NCI-H82 (cell line): ENCODE measurements around the gene CEACAM19.
"Not testable (repeated sequence)": the region's sequence is repeated elsewhere in the genome, so short reads cannot be mapped to it uniquely, and the experiment has no call there.

Experiments used
- DNase-seq: peaks from one replicate; lab custom pipeline; 2025; lab: John Stamatoyannopoulos, UW

CEACAM19 gene

DNA sequence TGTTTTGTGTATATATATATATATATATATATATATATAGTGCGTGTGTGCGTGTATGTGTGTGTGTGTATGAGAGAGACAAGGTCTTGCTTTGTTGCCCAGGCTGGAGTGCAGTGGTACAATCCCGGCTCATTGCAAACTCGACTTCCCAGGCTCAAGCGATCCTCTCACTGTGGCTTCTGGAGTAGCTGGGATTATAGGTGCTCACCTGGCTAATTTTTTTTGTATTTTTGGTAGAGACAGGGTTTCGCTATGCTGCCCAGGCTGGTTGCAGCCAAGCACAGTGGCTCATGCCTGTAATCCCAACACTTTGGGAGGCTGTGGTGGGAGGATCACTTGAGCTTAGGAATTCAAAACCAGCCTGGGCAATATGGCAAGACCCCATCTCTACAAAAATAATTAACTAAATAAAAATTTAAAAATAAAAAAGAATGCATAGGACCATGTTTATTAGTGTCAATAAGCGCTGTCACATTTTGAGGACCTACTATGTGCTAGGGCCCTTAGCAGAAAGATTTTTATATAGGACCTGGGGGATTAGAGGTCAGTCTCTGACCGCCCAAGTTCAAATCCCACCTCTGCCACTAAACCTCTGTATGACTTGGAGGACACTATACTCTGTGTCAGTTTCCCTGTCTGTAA, 25.8 kb upstream of the CEACAM19 start:
- DNase-seq, result no peak

DNA sequence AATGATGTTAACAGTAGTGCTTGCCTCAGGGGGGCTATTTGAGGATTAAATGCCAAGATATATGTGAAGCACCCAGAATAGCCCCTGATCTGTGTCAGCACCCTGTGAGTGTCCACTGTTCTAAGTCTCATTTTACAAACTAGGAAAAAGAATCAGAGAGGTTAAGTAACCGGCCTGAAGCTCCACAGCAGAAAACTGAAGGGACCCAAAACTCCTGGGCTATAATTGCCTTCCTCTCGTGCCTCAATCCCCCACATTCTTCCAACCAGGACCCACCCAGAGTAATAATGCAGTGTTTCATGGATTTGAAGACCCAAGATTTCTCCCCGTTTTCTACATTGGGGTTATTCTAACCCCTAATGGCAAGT, 25.2 kb upstream of the CEACAM19 start:
- DNase-seq, result no peak

DNA sequence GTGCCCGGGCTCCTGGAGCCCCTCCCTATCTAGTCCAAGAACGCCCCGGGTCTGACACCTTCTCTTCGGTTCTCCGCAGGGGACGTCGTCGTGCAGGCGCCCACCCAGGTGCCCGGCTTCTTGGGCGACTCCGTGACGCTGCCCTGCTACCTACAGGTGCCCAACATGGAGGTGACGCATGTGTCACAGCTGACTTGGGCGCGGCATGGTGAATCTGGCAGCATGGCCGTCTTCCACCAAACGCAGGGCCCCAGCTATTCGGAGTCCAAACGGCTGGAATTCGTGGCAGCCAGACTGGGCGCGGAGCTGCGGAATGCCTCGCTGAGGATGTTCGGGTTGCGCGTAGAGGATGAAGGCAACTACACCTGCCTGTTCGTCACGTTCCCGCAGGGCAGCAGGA, 24.1 kb upstream of the CEACAM19 start:
- DNase-seq, result no peak

DNA sequence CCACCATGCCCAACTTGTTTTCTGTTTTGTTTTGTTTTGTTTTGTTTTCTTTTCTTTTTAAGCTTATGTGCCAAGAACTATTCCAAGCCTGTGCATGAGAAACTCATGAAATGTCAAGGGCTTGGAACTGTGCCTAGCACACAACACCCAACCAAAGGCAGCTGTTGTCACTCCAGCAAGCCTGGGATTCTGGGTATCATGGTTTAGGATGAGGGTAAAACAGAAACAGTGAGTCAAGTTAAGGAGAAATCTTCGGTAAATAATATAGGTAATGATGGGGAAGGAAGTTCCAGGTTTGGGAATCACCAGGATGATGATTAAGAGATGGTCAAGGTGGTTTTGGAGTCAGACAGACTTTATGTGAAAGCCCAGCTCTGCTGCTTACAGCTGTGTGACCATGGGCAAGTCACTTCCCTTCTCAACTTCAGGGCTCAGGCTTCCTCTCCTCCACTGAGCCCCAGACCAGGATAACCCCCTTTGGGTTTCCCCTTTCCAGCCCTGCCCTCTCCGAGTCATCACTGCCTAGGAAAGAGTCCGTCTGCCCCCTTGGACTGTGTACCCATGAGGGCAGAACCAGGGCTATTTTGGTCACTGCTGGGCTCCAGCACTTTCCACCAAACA, 22.5 kb upstream of the CEACAM19 start:
- no peak for DNase-seq

DNA sequence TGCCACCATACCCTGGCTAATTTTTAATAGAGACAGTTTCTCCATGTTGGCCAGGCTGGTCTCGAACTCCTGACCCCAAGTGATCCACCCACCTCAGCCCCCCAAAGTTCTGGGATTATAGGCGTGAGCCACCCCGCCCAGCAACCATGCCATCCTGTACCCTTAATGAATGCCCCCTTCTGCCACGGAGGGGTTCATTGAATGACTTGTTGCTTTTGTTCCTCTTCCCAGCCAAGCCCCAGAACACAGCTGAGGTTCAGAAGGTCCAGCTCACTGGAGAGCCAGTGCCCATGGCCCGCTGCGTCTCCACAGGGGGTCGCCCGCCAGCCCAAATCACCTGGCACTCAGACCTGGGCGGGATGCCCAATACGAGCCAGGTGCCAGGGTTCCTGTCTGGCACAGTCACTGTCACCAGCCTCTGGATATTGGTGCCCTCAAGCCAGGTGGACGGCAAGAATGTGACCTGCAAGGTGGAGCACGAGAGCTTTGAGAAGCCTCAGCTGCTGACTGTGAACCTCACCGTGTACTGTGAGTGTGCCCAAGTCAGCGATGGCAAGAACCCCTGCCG, 21.6 kb upstream of the CEACAM19 start:
- no peak for DNase-seq

DNA sequence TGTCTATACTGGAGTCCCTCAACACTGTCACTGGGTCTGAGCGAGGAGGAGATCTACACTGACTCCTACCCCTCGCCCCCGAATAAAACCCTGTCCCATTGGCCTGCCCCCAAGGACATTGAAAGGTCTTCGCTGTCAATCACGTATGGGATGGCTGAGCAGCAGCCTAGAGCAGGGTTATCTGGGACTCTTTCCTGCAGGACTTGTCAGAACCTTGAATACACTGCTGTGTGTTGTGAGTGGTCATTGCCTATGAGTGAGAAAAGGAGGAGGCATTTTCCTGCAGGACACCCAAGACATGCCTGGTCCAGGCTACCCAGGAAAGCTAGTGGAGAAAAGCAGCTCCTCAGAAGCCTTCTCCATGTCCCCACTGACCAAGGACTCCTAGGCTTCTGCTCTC, 17.9 kb upstream of the CEACAM19 start:
- no peak for DNase-seq

DNA sequence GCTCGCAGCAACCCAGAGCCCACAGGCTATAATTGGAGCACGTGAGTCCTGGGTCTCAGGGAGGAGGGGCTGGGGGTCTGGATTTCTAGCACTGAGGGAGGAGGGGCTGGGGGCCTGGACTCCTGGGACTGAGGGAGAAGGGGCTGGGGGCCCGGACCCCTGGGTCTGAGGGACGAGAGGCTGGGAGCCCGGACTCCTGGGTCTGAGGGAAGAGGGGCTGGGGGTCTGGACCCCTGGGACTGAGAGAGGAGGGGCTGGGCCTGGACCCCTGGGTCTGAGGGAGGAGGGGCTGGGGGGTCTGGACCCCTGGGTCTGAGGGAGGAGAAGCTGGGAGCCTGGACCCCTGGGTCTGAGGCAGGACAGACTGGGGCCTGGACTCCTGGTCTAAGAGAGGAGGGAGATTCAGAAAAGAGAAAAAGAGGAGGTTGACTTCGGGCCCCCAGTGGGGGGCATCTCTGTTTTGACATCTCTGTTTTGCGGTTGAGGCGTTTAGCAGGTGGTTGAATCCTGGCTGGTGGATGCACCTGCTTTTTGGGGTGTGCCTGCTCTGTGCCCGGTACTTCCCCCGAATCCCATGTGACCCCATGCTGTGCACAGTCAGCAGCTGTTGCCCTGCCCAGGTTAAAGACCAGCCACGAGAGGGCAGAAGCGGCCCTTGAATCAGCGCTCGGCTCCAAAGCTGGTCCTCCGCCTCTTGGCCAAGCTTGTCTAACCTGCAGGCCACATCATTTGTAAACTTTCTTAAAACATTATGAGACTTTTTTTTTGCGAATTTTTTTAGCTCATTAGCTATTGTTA, 17.1 kb upstream of the CEACAM19 start:
- DNase-seq, result peak; percentile 20

DNA sequence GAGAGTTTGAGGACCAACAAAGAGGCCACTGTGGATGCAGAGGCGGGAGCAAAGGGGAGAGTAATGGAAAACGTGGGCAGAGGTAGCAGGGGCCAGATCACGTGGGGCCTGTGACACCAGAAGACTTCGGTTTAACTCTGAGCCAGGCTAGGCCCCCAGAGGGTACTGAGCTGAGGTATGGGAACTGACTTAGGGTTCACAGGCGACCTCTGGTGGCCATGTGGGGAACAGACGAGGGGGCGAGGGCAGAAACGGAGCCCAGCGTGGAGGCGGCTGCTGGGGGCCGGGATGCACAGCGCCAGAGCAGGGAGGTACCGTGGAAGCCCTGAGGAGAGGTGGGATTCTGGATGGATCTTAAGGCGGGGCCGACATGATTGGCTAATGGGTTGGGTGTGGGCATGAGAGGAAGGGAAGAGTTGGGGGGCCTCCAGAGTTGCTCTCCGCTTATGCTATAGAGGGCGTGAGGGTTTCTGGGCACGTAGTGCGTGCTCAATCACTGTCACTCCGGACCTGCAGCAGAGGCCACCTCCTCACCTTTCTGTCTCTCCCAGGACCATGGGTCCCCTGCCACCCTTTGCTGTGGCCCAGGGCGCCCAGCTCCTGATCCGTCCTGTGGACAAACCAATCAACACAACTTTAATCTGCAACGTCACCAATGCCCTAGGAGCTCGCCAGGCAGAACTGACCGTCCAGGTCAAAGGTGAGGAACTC, 13.9 kb upstream of the CEACAM19 start:
- DNase-seq, result peak; percentile 85

DNA sequence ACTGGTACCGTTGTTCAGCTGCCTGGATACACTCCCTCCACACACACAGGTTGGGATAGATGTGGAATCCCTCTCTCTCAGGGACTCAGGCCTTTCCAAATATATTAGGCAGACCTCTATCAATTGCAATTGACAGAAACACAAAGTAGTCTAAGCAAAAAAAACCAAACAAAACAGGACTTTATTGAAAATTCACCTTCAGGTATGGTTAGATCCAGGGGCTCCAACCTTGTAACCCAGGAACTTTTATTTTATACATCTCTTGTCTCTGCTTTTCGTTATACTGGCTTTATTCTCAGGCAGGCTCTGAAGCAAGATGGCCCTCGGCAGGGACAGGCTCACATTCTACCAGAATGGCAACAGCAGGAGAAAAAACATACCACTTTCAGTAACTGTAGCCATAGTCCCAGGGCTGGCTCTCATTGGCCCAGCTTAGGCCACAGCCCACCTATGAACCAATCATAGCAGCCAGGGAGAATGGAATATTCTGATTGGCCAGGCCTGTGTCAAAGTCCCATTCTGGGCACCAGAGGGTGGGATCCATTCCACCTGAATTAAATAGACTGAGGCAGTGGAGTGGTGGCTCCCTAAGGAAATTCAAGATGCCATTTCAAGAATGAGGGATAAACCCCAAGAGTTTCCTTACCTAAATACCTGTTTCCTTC, 13.1 kb upstream of the CEACAM19 start:
- peak; percentile 34 for DNase-seq

DNA sequence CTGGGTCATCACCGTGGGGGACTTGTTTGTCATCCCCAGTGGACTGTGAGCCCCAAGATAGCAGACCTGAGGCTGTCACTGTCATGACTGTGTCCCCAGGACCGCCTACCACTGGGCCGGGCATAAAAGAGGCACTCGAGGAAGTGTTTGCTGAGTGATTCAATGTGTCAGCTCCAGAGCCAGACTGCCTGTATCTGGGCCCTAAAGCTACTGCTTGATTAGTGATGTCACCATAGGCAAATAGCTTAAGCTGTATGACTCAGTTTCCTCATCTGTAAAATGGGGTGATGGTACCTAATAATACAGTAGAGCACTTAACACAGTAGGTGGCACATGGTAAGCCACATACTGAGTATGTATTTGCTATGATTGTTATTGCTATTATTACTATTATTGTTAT, 11.2 kb upstream of the CEACAM19 start:
- no peak for DNase-seq

DNA sequence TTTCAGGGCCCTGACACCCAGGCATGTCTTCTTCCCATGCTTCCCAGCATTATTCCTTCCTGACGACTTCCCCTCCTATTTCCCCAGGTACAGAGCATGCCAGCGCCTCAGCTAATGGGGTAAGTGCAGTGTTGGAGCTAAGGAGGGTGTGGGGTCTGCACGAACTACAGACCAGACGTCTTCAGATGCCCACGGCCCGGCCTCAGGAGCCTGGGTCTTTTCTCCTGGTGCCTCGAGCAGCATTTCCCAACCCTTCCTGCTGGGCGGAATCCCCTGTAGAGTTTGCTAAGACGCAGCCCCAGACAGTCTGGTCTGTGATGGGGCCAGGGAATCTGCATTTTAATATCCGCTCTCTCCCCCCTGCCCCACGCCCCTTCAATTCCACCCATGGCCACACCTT, 10.1 kb upstream of the CEACAM19 start:
- DNase-seq, result no peak

DNA sequence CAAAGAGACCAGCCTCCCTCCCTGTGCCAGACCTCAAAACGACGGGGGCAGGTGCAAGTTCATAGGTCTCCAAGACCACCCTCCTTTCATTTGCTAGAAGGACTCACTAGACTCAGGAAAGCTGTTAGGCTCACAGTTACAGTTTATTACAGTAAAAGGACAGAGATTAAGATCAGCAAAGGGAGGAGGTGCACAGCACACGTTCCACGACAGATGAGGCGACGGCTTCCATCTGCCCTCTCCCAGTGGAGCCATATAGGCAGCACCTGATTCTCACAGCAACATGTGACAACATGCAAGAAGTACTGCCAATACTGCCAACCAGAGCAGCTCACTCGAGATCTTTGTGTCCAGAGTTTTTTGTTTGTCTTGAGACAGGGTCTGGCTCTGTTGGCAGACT, 9.4 kb upstream of the CEACAM19 start:
- no peak for DNase-seq

DNA sequence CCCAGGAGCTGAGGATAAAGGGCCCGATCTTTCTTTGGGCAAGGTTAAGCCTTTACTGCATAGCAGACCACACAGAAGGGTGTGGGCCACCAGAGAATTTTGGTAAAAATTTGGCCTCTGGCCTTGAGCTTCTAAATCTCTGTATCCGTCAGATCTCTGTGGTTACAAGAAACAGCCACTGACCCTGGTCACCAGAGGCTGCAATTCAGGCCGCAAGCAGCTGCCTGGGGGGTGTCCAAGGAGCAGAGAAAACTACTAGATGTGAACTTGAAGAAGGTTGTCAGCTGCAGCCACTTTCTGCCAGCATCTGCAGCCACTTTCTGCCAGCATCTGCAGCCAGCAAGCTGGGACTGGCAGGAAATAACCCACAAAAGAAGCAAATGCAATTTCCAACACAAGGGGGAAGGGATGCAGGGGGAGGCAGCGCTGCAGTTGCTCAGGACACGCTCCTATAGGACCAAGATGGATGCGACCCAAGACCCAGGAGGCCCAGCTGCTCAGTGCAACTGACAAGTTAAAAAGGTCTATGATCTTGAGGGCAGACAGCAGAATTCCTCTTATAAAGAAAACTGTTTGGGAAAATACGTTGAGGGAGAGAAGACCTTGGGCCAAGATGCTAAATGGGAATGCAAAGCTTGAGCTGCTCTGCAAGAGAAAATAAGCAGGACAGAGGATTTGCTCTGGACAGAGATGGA, 8.4 kb upstream of the CEACAM19 start:
- no peak for DNase-seq

DNA sequence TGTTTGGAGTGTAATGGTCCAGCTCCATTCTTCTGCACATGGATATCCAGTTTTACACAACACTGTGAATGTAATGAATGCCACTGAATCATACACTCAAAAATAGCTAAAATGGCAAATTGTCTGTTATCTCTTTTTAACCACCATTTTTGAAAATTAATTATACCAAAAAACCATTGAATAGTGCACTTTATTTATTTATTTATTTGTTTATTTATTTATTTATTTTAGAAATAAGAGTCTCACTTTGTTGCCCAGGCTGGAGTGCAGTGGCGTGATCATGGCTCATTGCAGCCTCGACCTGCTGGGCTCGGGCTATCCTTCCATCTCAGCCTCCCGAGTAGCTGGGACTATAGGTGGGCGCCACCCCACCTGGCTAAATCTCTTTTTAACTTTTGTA, 7.3 kb upstream of the CEACAM19 start:
- no peak for DNase-seq

DNA sequence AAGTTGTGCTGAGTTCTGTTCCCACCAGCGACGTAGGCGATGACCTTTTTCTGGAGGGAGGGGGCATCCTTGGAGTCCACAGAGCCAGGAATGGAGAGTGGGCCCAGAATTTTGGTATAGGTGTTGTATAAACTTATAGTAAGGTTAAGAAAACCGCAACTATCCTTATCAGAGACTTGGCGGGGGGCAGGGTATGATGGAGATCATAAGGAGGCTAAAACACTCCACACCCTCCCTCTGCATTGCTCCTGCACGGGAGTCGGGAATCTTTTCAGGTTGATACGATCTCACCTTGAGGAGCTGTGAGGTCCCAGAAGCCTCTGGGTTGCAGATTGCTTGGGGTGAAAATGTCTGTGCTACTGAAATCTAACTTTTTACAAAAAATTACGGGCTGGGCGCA, 6.3 kb upstream of the CEACAM19 start:
- no peak for DNase-seq

DNA sequence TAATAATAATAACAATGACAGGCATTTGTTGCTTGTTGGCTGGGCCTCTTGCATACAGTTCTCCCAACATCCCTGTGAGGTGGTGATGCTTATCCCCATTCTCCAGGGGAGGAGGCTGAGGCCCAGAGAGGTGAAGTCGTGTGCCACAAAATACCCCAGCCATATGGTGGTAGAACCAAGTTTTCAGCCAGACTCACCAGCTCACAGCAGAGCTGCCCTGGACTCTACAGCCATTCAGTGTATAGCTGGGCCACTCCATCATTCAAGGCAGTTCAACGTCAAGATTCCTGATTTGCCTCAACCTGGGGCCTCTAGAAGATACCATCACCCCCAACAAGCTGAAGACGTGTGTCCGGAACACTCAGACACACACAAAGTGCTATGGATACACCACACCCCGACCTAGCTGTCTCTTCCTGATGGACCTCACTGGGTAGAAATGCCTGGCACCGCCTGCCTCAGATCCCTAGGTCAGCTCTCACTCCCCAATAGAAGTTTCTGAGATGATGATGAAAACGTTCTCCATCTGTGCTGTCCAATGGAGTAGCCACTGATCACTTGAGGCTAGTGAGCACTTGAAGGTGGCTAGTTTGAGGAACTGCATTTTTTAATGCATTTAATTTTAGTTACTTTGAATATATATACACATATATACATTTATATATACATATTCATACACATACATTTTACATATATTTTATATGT, 4.3 kb upstream of the CEACAM19 start:
- peak; percentile 42 for DNase-seq

DNA sequence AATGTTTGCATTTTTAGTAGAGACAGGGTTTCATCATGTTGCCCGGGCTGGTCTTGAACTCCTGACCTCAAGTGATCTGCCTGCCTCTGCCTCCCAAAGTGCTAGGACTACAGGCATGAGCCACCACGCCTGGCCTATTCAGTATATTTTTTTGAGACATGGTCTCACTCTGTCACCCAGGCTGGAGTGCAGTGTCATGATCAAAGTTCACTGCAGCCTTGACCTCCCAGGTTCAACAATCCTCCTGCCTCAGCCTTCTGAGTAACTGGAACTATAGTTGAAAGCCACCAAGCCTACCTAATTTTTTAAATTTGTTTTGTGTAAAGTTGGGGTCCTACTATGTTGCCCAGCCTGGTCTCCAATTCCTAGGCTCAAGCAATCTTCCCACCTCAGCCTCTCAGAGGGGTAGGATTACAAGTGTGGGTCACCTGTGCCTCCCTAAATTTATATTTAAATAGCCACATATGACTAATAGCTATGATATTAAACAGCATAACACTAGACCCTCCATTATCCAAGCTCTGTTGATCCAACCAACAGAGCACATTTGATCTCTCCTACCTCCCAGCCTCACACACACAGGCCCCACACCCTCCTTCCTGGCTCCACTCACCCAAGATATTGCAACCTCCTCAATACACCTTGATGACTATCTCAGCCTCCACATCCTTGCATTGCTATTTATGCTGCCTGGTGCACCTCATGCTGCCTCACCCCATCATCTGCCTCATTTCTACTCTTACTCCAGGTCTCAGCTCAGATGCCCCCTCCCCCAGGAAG, 2.1 kb upstream of the CEACAM19 start:
- no peak for DNase-seq

DNA sequence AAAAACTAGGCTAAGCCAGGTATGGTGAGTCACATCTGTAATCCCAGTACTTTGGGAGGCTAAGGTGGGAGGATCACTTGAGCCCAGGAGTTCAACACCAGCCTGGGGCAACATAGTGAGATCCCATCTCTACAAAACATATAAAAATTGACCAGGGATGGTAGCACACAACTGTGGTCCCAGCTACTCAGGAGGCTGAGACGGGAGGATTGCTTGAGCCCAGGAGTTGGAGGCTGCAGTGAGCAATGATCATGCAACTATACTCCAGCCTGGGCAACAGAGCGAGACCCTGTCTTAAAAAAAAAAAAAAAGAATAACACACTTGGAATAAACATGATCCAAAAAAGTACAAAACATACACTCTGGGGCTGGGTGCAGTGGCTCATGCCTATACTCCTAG, 1.3 kb upstream of the CEACAM19 start:
- DNase-seq, result not testable (repeated sequence)

DNA sequence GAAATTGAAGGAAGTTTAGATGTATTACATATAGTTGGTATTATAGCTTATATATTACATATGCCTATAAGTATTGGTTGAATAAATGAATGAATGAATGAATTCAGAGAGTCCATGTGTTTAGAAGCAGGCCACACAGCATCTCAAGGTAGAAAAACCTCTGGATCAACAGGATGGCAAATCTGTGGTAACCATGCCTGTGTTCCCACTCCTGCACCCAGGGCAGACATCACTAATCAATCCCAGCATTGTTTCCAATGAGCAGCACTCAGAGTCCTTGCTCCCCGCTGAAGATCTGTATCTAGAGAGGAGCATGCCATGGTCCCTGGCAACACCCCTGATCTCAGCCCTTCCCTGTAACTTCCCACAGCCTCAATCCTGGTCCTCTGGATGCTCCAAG, 944 bp downstream of the CEACAM19 start:
- DNase-seq, result no peak

DNA sequence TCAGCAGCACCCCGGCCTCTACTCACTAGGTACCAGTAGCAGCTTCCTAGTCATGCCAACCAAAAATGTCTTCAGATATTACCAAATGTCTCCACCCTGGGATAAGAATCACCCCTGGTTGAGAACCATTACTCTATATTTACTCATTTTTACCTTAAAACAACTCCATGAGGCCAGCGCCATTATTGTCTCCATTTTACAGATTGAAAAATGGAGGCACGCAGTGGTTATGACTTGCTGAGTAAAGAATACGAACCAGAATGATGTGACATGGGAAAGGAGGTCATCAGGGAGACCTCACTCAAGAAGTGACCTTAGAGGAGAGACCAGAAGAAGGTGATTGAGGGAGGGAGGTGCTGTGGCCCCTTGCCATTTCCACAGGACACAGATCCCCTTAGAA, 2.2 kb downstream of the CEACAM19 start:
- DNase-seq, result no peak
